Measurements from ENCODE around the gene OPRM1. TPM values are rescaled to one million over a fixed set of nuclear protein-coding genes. Genes with fewer than 3 reads are reported as not detected.

OPRM1 gene
- polyA plus RNA-seq, 3 donors from 2014 or later: not detected

- H3K27ac Mint-ChIP-seq: no peak overlapping the region
- no peaks in the 10 kb centered on the region for H3K9me3 Mint-ChIP-seq
- no peaks in the 10 kb centered on the region for H3K4me1 Mint-ChIP-seq
- no peak overlapping the region for H3K4me3 Mint-ChIP-seq
- H3K27me3 Mint-ChIP-seq (ENCODE audit: low read depth in 3 of 3): peaks cover 2 to 6% (median 5%) of the 10 kb centered on the region in 3 donors
- H3K36me3 Mint-ChIP-seq: no peaks in the 10 kb centered on the region
- no peak for DNase-seq
Measured at GRCh38 chr6:154138793-154139192, 99.8 kb downstream of the OPRM1 start.

GRCh38 chr6:154139892-154140291, 100.9 kb downstream of the OPRM1 start:
- H3K9me3 Mint-ChIP-seq: no peaks in the 10 kb centered on the region
- peaks cover 2 to 5% (median 3%) of the 10 kb centered on the region in 3 donors for H3K27me3 Mint-ChIP-seq (ENCODE audit: low read depth in 3 of 3)
- no peak overlapping the region for H3K4me3 Mint-ChIP-seq
- no peak for DNase-seq
- H3K36me3 Mint-ChIP-seq: no peaks in the 10 kb centered on the region
- no peak overlapping the region for H3K27ac Mint-ChIP-seq
- no peaks in the 10 kb centered on the region for H3K4me1 Mint-ChIP-seq

GRCh38 chr6:154140743-154141142, 101.7 kb downstream of the OPRM1 start:
- Mint-ChIP-seq H3K27me3 (ENCODE audit: low read depth in 3 of 3) (peaks cover 2 to 6% (median 5%) of the 10 kb centered on the region in 3 donors), H3K4me1 (no peaks in the 10 kb centered on the region), H3K4me3 (no peak overlapping the region), H3K27ac (no peak overlapping the region), H3K9me3 (no peaks in the 10 kb centered on the region), H3K36me3 (no peaks in the 10 kb centered on the region)
- no peak for DNase-seq

- Mint-ChIP-seq H3K4me1 (no peaks in the 10 kb centered on the region), H3K27me3 (ENCODE audit: low read depth in 3 of 3) (peaks cover 2 to 7% (median 5%) of the 10 kb centered on the region in 3 donors), H3K9me3 (peaks cover 0 to 1% (median 0%) of the 10 kb centered on the region in 6 donors), H3K27ac (no peak overlapping the region), H3K4me3 (no peak overlapping the region), H3K36me3 (no peaks in the 10 kb centered on the region)
- no peak for DNase-seq
Measured at GRCh38 chr6:154143753-154144152, 104.7 kb downstream of the OPRM1 start.

- no peaks in the 10 kb centered on the region for H3K9me3 Mint-ChIP-seq
- peaks cover 43 to 50% of the 10 kb centered on the region in 2 donors for H3K4me1 Mint-ChIP-seq
- H3K36me3 Mint-ChIP-seq: peaks cover 0 to 5% (median 0%) of the 10 kb centered on the region in 3 donors
- peaks cover 0 to 3% (median 0%) of the 10 kb centered on the region in 3 donors for H3K27me3 Mint-ChIP-seq (ENCODE audit: low read depth in 3 of 3)
- peak overlapping the region in 4 of 6 donors; percentile 14 to 67 (median 53) for H3K27ac Mint-ChIP-seq
- DNase-seq: peak; percentile 51 to 64 (median 60)
- peak overlapping the region in 2 of 5 donors; percentile 12 to 45 for H3K4me3 Mint-ChIP-seq
Measured at GRCh38 chr6:154154389-154154967, 115.4 kb downstream of the OPRM1 start.

DNA sequence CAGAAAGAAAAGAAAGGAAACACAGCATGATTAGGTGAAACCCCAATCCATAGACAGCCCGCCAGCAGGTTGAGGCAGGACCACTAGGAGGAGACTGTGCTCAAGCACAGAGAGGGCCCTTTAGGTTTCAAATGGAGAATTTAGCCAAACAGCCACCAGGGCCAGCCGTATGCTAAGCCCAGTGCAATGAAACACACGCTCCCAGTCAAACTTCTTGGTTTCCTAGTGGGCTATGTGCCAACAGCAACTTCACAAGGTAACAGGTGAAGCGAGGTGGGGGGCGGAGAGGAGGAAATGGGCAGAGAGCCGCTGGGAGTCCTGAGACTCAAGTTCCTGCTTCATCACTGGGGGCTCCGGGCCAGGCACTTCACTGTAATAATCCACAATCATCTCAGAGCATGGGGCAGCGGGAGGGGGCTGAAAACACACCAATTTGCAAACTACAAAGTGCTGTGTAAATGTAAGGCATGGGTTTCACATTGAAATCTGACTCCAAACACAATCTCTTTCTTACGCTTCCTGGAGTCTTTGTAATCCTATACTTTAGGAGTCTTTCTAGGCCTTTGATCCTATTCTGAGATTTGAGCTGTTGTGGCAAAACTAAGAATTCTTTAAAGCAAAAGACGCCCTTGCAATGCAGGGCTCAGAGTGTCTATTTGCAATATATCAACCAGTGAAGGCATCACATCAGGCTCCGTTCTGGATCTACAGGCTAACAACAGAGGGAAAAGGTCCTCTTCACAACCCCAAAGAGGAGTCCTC, 117.3 kb downstream of the OPRM1 start:
- H3K27me3 Mint-ChIP-seq (ENCODE audit: low read depth in 3 of 3): no peaks in the 10 kb centered on the region
- peaks cover 0 to 8% (median 0%) of the 10 kb centered on the region in 3 donors for H3K36me3 Mint-ChIP-seq
- DNase-seq: peak; percentile 33 to 48 (median 44)
- H3K4me3 Mint-ChIP-seq: peak overlapping the region; percentile 73 to 88 (median 86)
- H3K4me1 Mint-ChIP-seq: peaks cover 43 to 56% of the 10 kb centered on the region in 2 donors
- no peaks in the 10 kb centered on the region for H3K9me3 Mint-ChIP-seq
- peak overlapping the region; percentile 71 to 94 (median 93) for H3K27ac Mint-ChIP-seq

DNA sequence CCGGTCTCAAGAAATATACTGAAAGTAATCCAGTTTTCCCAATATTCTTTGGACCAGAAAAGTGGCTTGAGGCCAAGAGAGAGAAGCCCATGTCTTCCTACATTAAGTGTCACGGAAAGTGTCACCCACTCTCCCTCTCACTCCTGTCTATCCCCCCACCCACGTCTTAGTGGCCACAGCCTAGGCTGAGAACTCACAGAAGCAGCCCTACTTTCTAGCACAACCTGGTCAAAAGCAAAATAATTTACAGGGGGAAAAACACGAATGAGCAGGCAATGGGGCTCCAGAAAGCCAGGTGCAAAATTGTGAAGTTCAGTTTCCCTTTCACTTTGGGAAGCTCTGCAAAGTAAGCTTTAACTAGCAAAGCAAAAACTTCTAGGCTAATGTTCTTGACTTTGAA, 118.0 kb downstream of the OPRM1 start:
- Mint-ChIP-seq H3K27me3 (ENCODE audit: low read depth in 3 of 3) (no peaks in the 10 kb centered on the region), H3K36me3 (peaks cover 0 to 8% (median 0%) of the 10 kb centered on the region in 3 donors), H3K27ac (peak overlapping the region; percentile 71 to 94 (median 93)), H3K4me3 (peak overlapping the region; percentile 73 to 88 (median 86)), H3K9me3 (no peaks in the 10 kb centered on the region), H3K4me1 (peaks cover 43 to 56% of the 10 kb centered on the region in 2 donors)
- peak in 2 of 3 donors; percentile 29 to 30 for DNase-seq

DNA sequence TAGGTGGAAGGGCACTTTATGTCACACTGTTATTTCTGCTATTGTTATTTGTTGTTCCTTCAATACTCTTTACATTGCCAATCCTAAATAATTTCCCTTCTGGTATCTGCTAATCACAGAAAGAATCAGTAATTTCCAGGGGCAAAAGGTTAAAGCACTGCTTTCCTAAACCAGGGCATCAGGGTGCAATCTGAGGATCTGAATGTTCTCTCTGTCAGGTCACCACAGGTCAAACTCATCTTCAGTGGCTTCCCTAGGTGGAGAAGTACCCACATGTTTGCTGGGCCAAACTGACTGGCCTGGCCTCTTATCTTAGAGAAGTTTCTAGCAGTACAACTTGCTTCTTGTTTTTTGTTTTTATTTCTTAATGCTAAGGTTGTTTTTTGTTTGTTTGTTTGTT, 118.7 kb downstream of the OPRM1 start:
- no peaks in the 10 kb centered on the region for H3K9me3 Mint-ChIP-seq
- H3K27ac Mint-ChIP-seq: peak overlapping the region; percentile 71 to 94 (median 93)

GRCh38 chr6:154159126-154159525, 120.1 kb downstream of the OPRM1 start:
- no peak overlapping the region for H3K4me3 Mint-ChIP-seq
- no peak for DNase-seq
- peaks cover 43 to 56% of the 10 kb centered on the region in 2 donors for H3K4me1 Mint-ChIP-seq
- peak overlapping the region in 5 of 6 donors; percentile 22 to 84 (median 34) for H3K27ac Mint-ChIP-seq
- no peaks in the 10 kb centered on the region for H3K27me3 Mint-ChIP-seq (ENCODE audit: low read depth in 3 of 3)
- H3K36me3 Mint-ChIP-seq: peaks cover 0 to 8% (median 0%) of the 10 kb centered on the region in 3 donors
- H3K9me3 Mint-ChIP-seq: no peaks in the 10 kb centered on the region

More for the DNA sequence above, 118.7 kb downstream of the OPRM1 start:
- Mint-ChIP-seq H3K4me1 (peaks cover 43 to 56% of the 10 kb centered on the region in 2 donors), H3K4me3 (peak overlapping the region; percentile 73 to 88 (median 86)), H3K36me3 (peaks cover 0 to 8% (median 0%) of the 10 kb centered on the region in 3 donors), H3K27me3 (ENCODE audit: low read depth in 3 of 3) (no peaks in the 10 kb centered on the region)
- DNase-seq: no peak

GRCh38 chr6:154161689-154162088, 122.6 kb downstream of the OPRM1 start:
- no peak for DNase-seq
- Mint-ChIP-seq H3K27me3 (ENCODE audit: low read depth in 3 of 3) (peaks cover 0 to 2% (median 0%) of the 10 kb centered on the region in 3 donors), H3K36me3 (peaks cover 5 to 22% (median 9%) of the 10 kb centered on the region in 3 donors), H3K9me3 (no peaks in the 10 kb centered on the region), H3K4me3 (no peak overlapping the region), H3K27ac (no peak overlapping the region), H3K4me1 (peaks cover 36 to 50% of the 10 kb centered on the region in 2 donors)

DNA sequence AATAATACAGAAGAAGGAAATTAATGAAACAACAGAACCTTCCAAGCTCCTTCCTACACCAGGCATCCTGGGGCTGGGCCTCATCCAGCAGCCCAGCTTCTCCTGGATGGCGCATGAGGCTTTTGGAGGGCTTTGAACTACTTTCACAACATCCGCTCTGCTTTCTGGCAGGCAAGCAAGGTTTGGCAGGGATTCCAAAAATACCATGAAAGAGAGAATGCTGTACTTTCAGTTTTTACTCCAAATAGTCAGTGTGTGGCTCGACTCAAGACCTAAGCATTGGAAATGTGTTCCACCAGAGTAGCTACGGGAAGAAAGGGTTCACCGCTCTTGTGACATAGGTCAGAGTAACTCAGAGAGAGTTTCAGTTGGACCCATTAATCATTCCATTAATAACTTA, 125.4 kb downstream of the OPRM1 start:
- no peak for DNase-seq
- Mint-ChIP-seq H3K4me1 (peaks cover 22 to 48% of the 10 kb centered on the region in 2 donors), H3K4me3 (no peak overlapping the region)

GRCh38 chr6:154165478-154165877, 126.4 kb downstream of the OPRM1 start:
- Mint-ChIP-seq H3K36me3 (peaks cover 14 to 25% (median 16%) of the 10 kb centered on the region in 3 donors), H3K4me1 (peaks cover 32 to 53% of the 10 kb centered on the region in 2 donors), H3K27ac (peak overlapping the region in 3 of 6 donors; percentile 30 to 56 (median 32)), H3K27me3 (ENCODE audit: low read depth in 3 of 3) (peaks cover 0 to 2% (median 0%) of the 10 kb centered on the region in 3 donors), H3K9me3 (no peaks in the 10 kb centered on the region), H3K4me3 (no peak overlapping the region)
- no peak for DNase-seq

More for the DNA sequence above, 125.4 kb downstream of the OPRM1 start:
- H3K27ac Mint-ChIP-seq: peak overlapping the region in 1 of 6 donors; percentile 52
- peaks cover 10 to 25% (median 14%) of the 10 kb centered on the region in 3 donors for H3K36me3 Mint-ChIP-seq
- H3K27me3 Mint-ChIP-seq (ENCODE audit: low read depth in 3 of 3): peaks cover 0 to 2% (median 0%) of the 10 kb centered on the region in 3 donors
- H3K9me3 Mint-ChIP-seq: no peaks in the 10 kb centered on the region

- H3K27ac Mint-ChIP-seq: peak overlapping the region in 1 of 6 donors; percentile 30
- H3K27me3 Mint-ChIP-seq (ENCODE audit: low read depth in 3 of 3): peaks cover 0 to 2% (median 0%) of the 10 kb centered on the region in 3 donors
- no peak overlapping the region for H3K4me3 Mint-ChIP-seq
- H3K36me3 Mint-ChIP-seq: peaks cover 14 to 22% (median 18%) of the 10 kb centered on the region in 3 donors
- no peak for DNase-seq
- H3K9me3 Mint-ChIP-seq: no peaks in the 10 kb centered on the region
- peaks cover 38 to 59% of the 10 kb centered on the region in 2 donors for H3K4me1 Mint-ChIP-seq
Measured at GRCh38 chr6:154166140-154166539, 127.1 kb downstream of the OPRM1 start.

GRCh38 chr6:154167126-154167525, 128.1 kb downstream of the OPRM1 start:
- Mint-ChIP-seq H3K36me3 (peaks cover 14 to 22% (median 18%) of the 10 kb centered on the region in 3 donors), H3K27ac (peak overlapping the region in 3 of 6 donors; percentile 37 to 72 (median 43)), H3K27me3 (ENCODE audit: low read depth in 3 of 3) (peaks cover 0 to 2% (median 0%) of the 10 kb centered on the region in 3 donors), H3K9me3 (no peaks in the 10 kb centered on the region), H3K4me3 (no peak overlapping the region), H3K4me1 (peaks cover 43 to 69% of the 10 kb centered on the region in 2 donors)
- no peak for DNase-seq

Measured in immature natural killer cell (primary cell).